ENCODE data around the gene TBC1D17.

Gene TBC1D17

GRCh38 chr19:49849433-49850220 is 27.9 kb upstream of the TBC1D17 start:
- no peak for DNase-seq

- no peak for DNase-seq
Observed at GRCh38 chr19:49850221-49850486, 27.3 kb upstream of the TBC1D17 start.

- DNase-seq, result peak; percentile 65
Observed at GRCh38 chr19:49850487-49851342, 26.8 kb upstream of the TBC1D17 start, which contains the start of gene PTOV1. Gene PTOV1 (plus strand): TSS chr19:49851159.

GRCh38 chr19:49851456-49852259 is 25.8 kb upstream of the TBC1D17 start:
- DNase-seq, result no peak

- DNase-seq, result no peak
Observed at GRCh38 chr19:49852631-49853126, 24.8 kb upstream of the TBC1D17 start.

- no peak for DNase-seq
Observed at GRCh38 chr19:49853852-49854377, 23.6 kb upstream of the TBC1D17 start.

- DNase-seq, result no peak
Observed at GRCh38 chr19:49854378-49855263, 22.9 kb upstream of the TBC1D17 start.

GRCh38 chr19:49855277-49855675 is 22.2 kb upstream of the TBC1D17 start:
- no peak for DNase-seq

- DNase-seq, result no peak
Observed at GRCh38 chr19:49855676-49856573, 21.6 kb upstream of the TBC1D17 start.

GRCh38 chr19:49856574-49857021 is 20.9 kb upstream of the TBC1D17 start:
- DNase-seq, result no peak

- no peak for DNase-seq
Observed at GRCh38 chr19:49857061-49857837, 20.3 kb upstream of the TBC1D17 start.

- no peak for DNase-seq
Observed at GRCh38 chr19:49857838-49858087, 19.7 kb upstream of the TBC1D17 start.

- no peak for DNase-seq
Observed at GRCh38 chr19:49858088-49858985, 19.2 kb upstream of the TBC1D17 start.

- DNase-seq, result no peak
Observed at GRCh38 chr19:49859682-49860335, 17.7 kb upstream of the TBC1D17 start.

GRCh38 chr19:49860336-49861102 is 17.0 kb upstream of the TBC1D17 start:
- DNase-seq, result no peak

- no peak for DNase-seq
Observed at GRCh38 chr19:49861107-49861506, 16.4 kb upstream of the TBC1D17 start.

- no peak for DNase-seq
Observed at GRCh38 chr19:49861541-49862378, 15.7 kb upstream of the TBC1D17 start.
